WI38 (cell line): ENCODE measurements around the gene TRIM50.
A peak's percentile ranks its signal among the peaks of the same experiment; 100 is the strongest.

ENCODE experiments used
- H3K4me3 ChIP-seq: 2 replicates; pipeline ENCODE4 v1.5.1; 2011; ENCODE audit warnings: low read depth, mild to moderate bottlenecking, control low read depth, low read length
- CTCF ChIP-seq: IDR thresholded peaks from 2 replicates; pipeline ENCODE4 v1.5.1; 2012; ENCODE audit warnings: low read depth, mild to moderate bottlenecking, control low read depth, low read length

Gene TRIM50

GRCh38 chr7:73345951-73346350 is 18.1 kb upstream of the TRIM50 start:
- H3K4me3 ChIP-seq: no peak overlapping the region
- no peak for TF ChIP-seq CTCF

- TF ChIP-seq CTCF: no peak
- no peak overlapping the region for H3K4me3 ChIP-seq
Measured at GRCh38 chr7:73345538-73345937, 17.7 kb upstream of the TRIM50 start.

- no peak for TF ChIP-seq CTCF
- H3K4me3 ChIP-seq: no peak overlapping the region
Measured at GRCh38 chr7:73343671-73344380, 15.9 kb upstream of the TRIM50 start.

- H3K4me3 ChIP-seq: peak overlapping the region; percentile 27; the same call in 1 of the 2 replicates
- TF ChIP-seq CTCF: peak; percentile 74
Measured at GRCh38 chr7:73342645-73343044, 14.8 kb upstream of the TRIM50 start.

- H3K4me3 ChIP-seq: no peak overlapping the region
- no peak for TF ChIP-seq CTCF
Measured at GRCh38 chr7:73341877-73342276, 14.0 kb upstream of the TRIM50 start.

GRCh38 chr7:73340514-73340913 is 12.6 kb upstream of the TRIM50 start:
- no peak overlapping the region for H3K4me3 ChIP-seq
- TF ChIP-seq CTCF: no peak

- H3K4me3 ChIP-seq: no peak overlapping the region
- no peak for TF ChIP-seq CTCF
Measured at GRCh38 chr7:73338321-73338720, 10.4 kb upstream of the TRIM50 start.
